Measurements from ENCODE around the gene FOLR2.

The FOLR2 gene

GRCh38 chr11:72239849-72240460, 23.4 kb downstream of the FOLR2 start:
- DNase-seq (ENCODE audit: extremely low spot score): no peak
- ChIA-PET CTCF (no interaction called here), POLR2A (no interaction called here)
- TF ChIP-seq FOXA1 (IDR thresholded peaks at IDR 0.05): no peak
- no peak for TF ChIP-seq HDGF (IDR thresholded peaks at IDR 0.05; ENCODE audit: borderline replicate concordance)
- no peak for TF ChIP-seq ARNT (IDR thresholded peaks at IDR 0.05)
- no peak for TF ChIP-seq NFRKB (IDR thresholded peaks at IDR 0.05)

GRCh38 chr11:72240461-72241290, 24.1 kb downstream of the FOLR2 start:
- TF ChIP-seq NFRKB (IDR thresholded peaks at IDR 0.05) (no peak), PKNOX1 (IDR thresholded peaks at IDR 0.05) (no peak), ELF4 (IDR thresholded peaks at IDR 0.05) (no peak), BHLHE40 (IDR thresholded peaks at IDR 0.05; ENCODE audit: borderline replicate concordance) (no peak), CTBP1 (IDR thresholded peaks at IDR 0.05; ENCODE audit: borderline replicate concordance) (no peak), FOXM1 (IDR thresholded peaks at IDR 0.05; ENCODE audit: borderline replicate concordance) (no peak), HDGF (IDR thresholded peaks at IDR 0.05; ENCODE audit: borderline replicate concordance) (no peak), FOXK2 (IDR thresholded peaks at IDR 0.05) (no peak), ARNT (IDR thresholded peaks at IDR 0.05) (no peak), SUZ12 (IDR thresholded peaks at IDR 0.05) (no peak), ZNF384 (IDR thresholded peaks at IDR 0.05) (no peak), LEF1 (IDR thresholded peaks at IDR 0.05; ENCODE audit: borderline replicate concordance) (no peak), FOXA1 (IDR thresholded peaks at IDR 0.05) (no peak), L3MBTL2 (conservative IDR thresholded peaks at IDR 0.05) (no peak), TARDBP (IDR thresholded peaks at IDR 0.05) (no peak), SP1 (IDR thresholded peaks at IDR 0.05) (no peak)
- DNase-seq (ENCODE audit: extremely low spot score): no peak
- ChIA-PET POLR2A (no interaction called here), CTCF (no interaction called here)

GRCh38 chr11:72241291-72241781, 24.7 kb downstream of the FOLR2 start:
- CTCF ChIA-PET: no interaction called here

GRCh38 chr11:72242141-72242540, 25.5 kb downstream of the FOLR2 start:
- TF ChIP-seq TARDBP (IDR thresholded peaks at IDR 0.05) (no peak), CTBP1 (IDR thresholded peaks at IDR 0.05; ENCODE audit: borderline replicate concordance) (no peak), ZNF384 (IDR thresholded peaks at IDR 0.05) (no peak), FOXM1 (IDR thresholded peaks at IDR 0.05; ENCODE audit: borderline replicate concordance) (no peak), ELF4 (IDR thresholded peaks at IDR 0.05) (no peak), SUZ12 (IDR thresholded peaks at IDR 0.05) (no peak), PKNOX1 (IDR thresholded peaks at IDR 0.05) (no peak), FOXK2 (IDR thresholded peaks at IDR 0.05) (no peak), FOXA1 (IDR thresholded peaks at IDR 0.05) (no peak), ARNT (IDR thresholded peaks at IDR 0.05) (no peak), LEF1 (IDR thresholded peaks at IDR 0.05; ENCODE audit: borderline replicate concordance) (no peak), BHLHE40 (IDR thresholded peaks at IDR 0.05; ENCODE audit: borderline replicate concordance) (no peak), NFRKB (IDR thresholded peaks at IDR 0.05) (no peak), HDGF (IDR thresholded peaks at IDR 0.05; ENCODE audit: borderline replicate concordance) (no peak), SP1 (IDR thresholded peaks at IDR 0.05) (no peak), L3MBTL2 (conservative IDR thresholded peaks at IDR 0.05) (no peak)
- CTCF ChIA-PET: no interaction called here
- POLR2A ChIA-PET: no interaction called here
- no peak for DNase-seq (ENCODE audit: extremely low spot score)

More at GRCh38 chr11:72241291-72241781, 24.7 kb downstream of the FOLR2 start:
- TF ChIP-seq HDGF (IDR thresholded peaks at IDR 0.05; ENCODE audit: borderline replicate concordance) (no peak), SUZ12 (IDR thresholded peaks at IDR 0.05) (no peak), ARNT (IDR thresholded peaks at IDR 0.05) (no peak), ZNF384 (IDR thresholded peaks at IDR 0.05) (no peak), CTBP1 (IDR thresholded peaks at IDR 0.05; ENCODE audit: borderline replicate concordance) (no peak), L3MBTL2 (conservative IDR thresholded peaks at IDR 0.05) (no peak), FOXA1 (IDR thresholded peaks at IDR 0.05) (no peak), BHLHE40 (IDR thresholded peaks at IDR 0.05; ENCODE audit: borderline replicate concordance) (no peak), FOXK2 (IDR thresholded peaks at IDR 0.05) (no peak), TARDBP (IDR thresholded peaks at IDR 0.05) (no peak), LEF1 (IDR thresholded peaks at IDR 0.05; ENCODE audit: borderline replicate concordance) (no peak), ELF4 (IDR thresholded peaks at IDR 0.05) (no peak)
- POLR2A ChIA-PET: no interaction called here
- no peak for DNase-seq (ENCODE audit: extremely low spot score)

- CTCF ChIA-PET: interaction anchor here (0.6 to 0.7 kb wide), 2 partner anchors 12 to 127 kb away, joined by 3 read pairs; no protein-coding TSS in a partner anchor
- POLR2A ChIA-PET: no interaction called here
- TF ChIP-seq NFRKB (IDR thresholded peaks at IDR 0.05): no peak
- DNase-seq (ENCODE audit: extremely low spot score): no peak
Measured at GRCh38 chr11:72243173-72244059, 26.8 kb downstream of the FOLR2 start.

GRCh38 chr11:72244060-72244360, 27.4 kb downstream of the FOLR2 start, which contains the start of gene PHOX2A:
PHOX2A (minus strand) TSS chr11:72244176; CDS start chr11:72244004, 172 bp downstream.
- DNase-seq (ENCODE audit: extremely low spot score): no peak
- ChIA-PET POLR2A (no interaction called here), CTCF (no interaction called here)
- TF ChIP-seq L3MBTL2 (conservative IDR thresholded peaks at IDR 0.05) (no peak), LEF1 (IDR thresholded peaks at IDR 0.05; ENCODE audit: borderline replicate concordance) (no peak), PKNOX1 (IDR thresholded peaks at IDR 0.05) (no peak), TARDBP (IDR thresholded peaks at IDR 0.05) (no peak), CTBP1 (IDR thresholded peaks at IDR 0.05; ENCODE audit: borderline replicate concordance) (no peak), HDGF (IDR thresholded peaks at IDR 0.05; ENCODE audit: borderline replicate concordance) (no peak), ARNT (IDR thresholded peaks at IDR 0.05) (no peak), SP1 (IDR thresholded peaks at IDR 0.05) (no peak), NFRKB (IDR thresholded peaks at IDR 0.05) (no peak), ELF4 (IDR thresholded peaks at IDR 0.05) (no peak)

Data from HEK293T (cell line).